Endothelial cell of umbilical vein (primary cell): ENCODE data around the gene MBD1. TPM values are rescaled to one million over a fixed set of nuclear protein-coding genes. Genes with fewer than 3 reads are reported as not detected.

Source experiments
- BruUV-seq: library from RNA; stranded (reverse); fragments of 400-500 nt; replicated peaks from 2 replicates; lab custom pipeline; 2021; lab: Mats Ljungman, UMichigan
- CTCF ChIA-PET: fragments of 300-600, 350-600 bp; sonication (Branson Sonifier 250); formaldehyde crosslinking; loops from one replicate; lab custom pipeline; 2021; ENCODE audit warnings: antibody characterized with exemption, inconsistent platforms; lab: Charles Lee
- POLR2A ChIA-PET: fragments of 300-600, 350-600 bp; sonication (Branson Sonifier 250); formaldehyde crosslinking; loops from one replicate; lab custom pipeline; 2021; ENCODE audit warnings: antibody characterized with exemption, inconsistent platforms; lab: Charles Lee
- DNase-seq: peaks from one replicate; pipeline ENCODE4 v3.0.0-alpha.2; 2011; ENCODE audit warnings: low read depth, low spot score
- FAIRE-seq: peaks from 2 replicates; lab custom pipeline; 2011; peaks lifted over from hg19 to GRCh38; lab: Jason Lieb, UNC
- H2AFZ ChIP-seq: 2 replicates; pipeline ENCODE4 v1.6.0; 2012; ENCODE audit warnings: low read depth, low read length, control low read depth, inconsistent platforms
- H3K27ac ChIP-seq: 2 replicates; pipeline ENCODE4 v1.5.1; 2011; ENCODE audit warnings: low read depth, mild to moderate bottlenecking, control low read depth, low read length, moderate library complexity; ENCODE audit not compliant: insufficient read depth
- H3K27me3 ChIP-seq, 2 experiments: 2 replicates each; pipeline versions ENCODE4 v1.6.0 to v1.6.1; 2011; ENCODE audit warnings: low read length in 2 of 2, mixed read lengths in 1 of 2; ENCODE audit not compliant: control insufficient read depth in 2 of 2, insufficient read depth in 2 of 2
- H3K36me3 ChIP-seq, 2 experiments: 2 replicates in 1 of 2; 3 replicates in 1 of 2; pipeline ENCODE4 v1.5.1; 2011; ENCODE audit warnings: low read length in 2 of 2, mild to moderate bottlenecking in 1 of 2, moderate library complexity in 1 of 2; ENCODE audit not compliant: control insufficient read depth in 2 of 2, insufficient read depth in 2 of 2; ENCODE audit errors: extremely low read depth in 1 of 2
- H3K4me1 ChIP-seq: 3 replicates; pipeline ENCODE4 v1.5.1; 2011; ENCODE audit warnings: mild to moderate bottlenecking, low read length; ENCODE audit not compliant: control insufficient read depth, insufficient read depth; ENCODE audit errors: extremely low read depth
- H3K4me2 ChIP-seq: 2 replicates; pipeline ENCODE4 v1.6.1; 2011; ENCODE audit warnings: low read length, control low read depth, mixed read lengths; ENCODE audit not compliant: insufficient read depth
- H3K4me3 ChIP-seq, 3 experiments: fragments of 200-600 bp in 1 of 3; sonication (generic), shearing (Covaris generic) in 1 of 3; replicated peaks in 1 of 3; 2 replicates each; pipeline ENCODE4 v1.5.1; 2011 to 2016; ENCODE audit warnings: control low read depth in 3 of 3, low read length in 3 of 3, mild to moderate bottlenecking in 2 of 3, inconsistent platforms in 1 of 3, low read depth in 1 of 3, moderate library complexity in 1 of 3; ENCODE audit not compliant: insufficient read depth in 1 of 3
- H3K79me2 ChIP-seq: 2 replicates; pipeline ENCODE4 v1.6.0; 2012; ENCODE audit warnings: low read length, inconsistent platforms; ENCODE audit not compliant: control insufficient read depth, insufficient read depth
- H3K9ac ChIP-seq: replicated peaks from 2 replicates; pipeline ENCODE3; 2011; ENCODE audit warnings: low read length, control low read depth; ENCODE audit not compliant: insufficient read depth; ENCODE audit errors: extremely low read depth
- H3K9me1 ChIP-seq: replicated peaks from 3 replicates; pipeline ENCODE4 v1.6.0; 2011; ENCODE audit warnings: mild to moderate bottlenecking, low read length; ENCODE audit not compliant: control insufficient read depth, insufficient read depth; ENCODE audit errors: extremely low read depth
- H3K9me3 ChIP-seq: replicated peaks from 2 replicates; pipeline ENCODE4 v1.5.1; 2012; ENCODE audit warnings: low read length, inconsistent platforms; ENCODE audit not compliant: control insufficient read depth, insufficient read depth
- H4K20me1 ChIP-seq: replicated peaks from 2 replicates; pipeline ENCODE3; 2011; ENCODE audit warnings: mild to moderate bottlenecking, low read length; ENCODE audit not compliant: control insufficient read depth, insufficient read depth; ENCODE audit errors: extremely low read depth
- CTCF ChIP-seq, 2 donors: IDR thresholded peaks; 1 replicate in 1 of 2; 2 replicates in 1 of 2; pipeline ENCODE4 v1.5.1; 2011; ENCODE audit warnings: low read length in 2 of 2, mild to moderate bottlenecking in 2 of 2, moderate library complexity in 2 of 2, control low read depth in 1 of 2, inconsistent platforms in 1 of 2, low read depth in 1 of 2; ENCODE audit not compliant: insufficient read depth in 1 of 2; ENCODE audit errors: extremely low read depth in 1 of 2
- EZH2 ChIP-seq: IDR thresholded peaks from 2 replicates; pipeline ENCODE4 v1.6.1; 2012; ENCODE audit warnings: borderline replicate concordance, low read depth, mild to moderate bottlenecking, moderate library complexity, low read length, inconsistent platforms; ENCODE audit not compliant: severe bottlenecking
- FOS ChIP-seq: IDR thresholded peaks from 2 replicates; pipeline ENCODE4 v1.6.1; 2011; ENCODE audit warnings: mild to moderate bottlenecking, low read length, moderate library complexity, borderline replicate concordance; ENCODE audit not compliant: insufficient read depth
- GATA2 ChIP-seq: IDR thresholded peaks from 2 replicates; pipeline ENCODE4 v1.7.0; 2011; ENCODE audit warnings: low read depth, mild to moderate bottlenecking, moderate library complexity, mixed read lengths, low read length; ENCODE audit not compliant: insufficient read length, insufficient read depth
- JUN ChIP-seq: IDR thresholded peaks from 2 replicates; pipeline ENCODE4 v1.6.1; 2011; ENCODE audit warnings: borderline replicate concordance, low read depth; ENCODE audit not compliant: insufficient read length, insufficient read depth
- MAX ChIP-seq: IDR thresholded peaks from 2 replicates; pipeline ENCODE4 v1.6.1; 2011; ENCODE audit not compliant: insufficient read depth, insufficient read length
- MYC ChIP-seq: IDR thresholded peaks from one replicate; pipeline ENCODE4 v1.6.1; 2011; ENCODE audit warnings: mild to moderate bottlenecking, low read depth, low read length
- POLR2A ChIP-seq: IDR thresholded peaks from 2 replicates; pipeline ENCODE4 v1.6.1; 2012; ENCODE audit warnings: low read depth, mild to moderate bottlenecking, control low read depth, low read length
- POLR2AphosphoS5 ChIP-seq: IDR thresholded peaks from 2 replicates; pipeline ENCODE4 v1.6.1; 2012; ENCODE audit warnings: low read depth, mild to moderate bottlenecking, control low read depth, low read length, moderate library complexity; ENCODE audit not compliant: insufficient read depth
- dilution Hi-C: fragments of 300-500 bp; cut with MboI; formaldehyde crosslinking; loops from one replicate; pipeline ENCODE4 v1.15.0; 2019; ENCODE audit warnings: low sequenced_read_pairs; ENCODE audit not compliant: extremely low pct_ligation_motif_present
- intact Hi-C: fragments of 100-400 bp; cut with micrococcal nuclease; formaldehyde crosslinking; loops from one replicate; pipeline ENCODE4 v1.10.0; 2022
- polyA plus RNA-seq, 4 experiments: library from polyadenylated mRNA; depleted of rRNA in 3 of 4; stranded (reverse) in 3 of 4; unstranded in 1 of 4; fragments of >200 nt; gene quantifications; 2 replicates each; pipeline versions ENCODE4 v1.2.1 to v1.2.3, GENCODE V29; 2011 to 2012; ENCODE audit warnings: missing spikeins in 1 of 4
- total RNA-seq: library from RNA; stranded (reverse); gene quantifications from 2 replicates; pipeline ENCODE4 v1.2.3, GENCODE V29; 2021

The MBD1 gene
- total and polyA plus RNA-seq, 2 donors (not counting 3 experiments of a cell fraction or from before 2014, with no cell fraction given), result 57.2 to 77.5 TPM

GRCh38 chr18:50330176-50330575 lies 48.9 kb upstream of the MBD1 start:
- dilution Hi-C loops, result no loop called here
- Histone ChIP-seq H3K27ac (no peak overlapping the region), H3K79me2 (no peaks in the 10 kb centered on the region), H3K9me3 (no peaks in the 10 kb centered on the region), H4K20me1 (no peaks in the 10 kb centered on the region), H3K9ac (no peak overlapping the region), H3K27me3 (no peaks in the 10 kb centered on the region), H3K4me2 (no peak overlapping the region), H3K4me1 (no peaks in the 10 kb centered on the region), H3K9me1 (no peaks in the 10 kb centered on the region), H3K36me3 (no peaks in the 10 kb centered on the region), H3K4me3 (no peak overlapping the region), H2AFZ (no peak overlapping the region)
- FAIRE-seq (no peak), DNase-seq (no peak)
- no TSS peak for BruUV-seq
- CTCF ChIA-PET, result no interaction called here
- TF ChIP-seq POLR2AphosphoS5 (no peak), FOS (no peak), MAX (no peak), JUN (no peak), MYC (no peak), GATA2 (no peak), CTCF (IDR thresholded peaks at IDR 0.05; ENCODE audit: extremely low read depth in 1 of 2, insufficient read depth in 1 of 2, low read depth in 1 of 2, low read length in 2 of 2) (no peak), EZH2 (no peak), POLR2A (no peak)
- POLR2A ChIA-PET, result no interaction called here
- intact Hi-C loops, result no loop called here
